CD4-positive, CD25-positive, alpha-beta regulatory T cell (primary cell): Measurements from ENCODE around the gene DNAJC5G. TPM values are rescaled to one million over a fixed set of nuclear protein-coding genes. Genes with fewer than 3 reads are reported as not detected.
"Not testable (repeated sequence)": the region's sequence is repeated elsewhere in the genome, so short reads cannot be mapped to it uniquely, and the experiment has no call there.

Source experiments
- ATAC-seq, 2 donors: fragments of 150-1000 bp; cut with Tn5 transposase; one replicate each; pipeline ENCODE4 v1.10.0; 2021; ENCODE audit warnings: low read depth in 2 of 2, moderate number of reproducible peaks in 2 of 2, moderate library complexity in 1 of 2
- DNase-seq, 3 donors: peaks; one replicate each; pipeline versions ENCODE4 v3.0.0 to v3.0.0-alpha.2; 2012 to 2022; ENCODE audit warnings: mixed read lengths in 1 of 3
- H3K27ac ChIP-seq: one replicate; pipeline ENCODE4 v1.7.0; 2013; ENCODE audit warnings: mild to moderate bottlenecking, low read length; ENCODE audit not compliant: insufficient read depth, poor library complexity, severe bottlenecking
- H3K27me3 ChIP-seq: one replicate; pipeline ENCODE4 v1.7.0; 2013; ENCODE audit warnings: low read length; ENCODE audit not compliant: control insufficient read depth, insufficient read depth
- H3K36me3 ChIP-seq: one replicate; pipeline ENCODE4 v1.7.0; 2013; ENCODE audit warnings: mild to moderate bottlenecking, low read length, moderate library complexity; ENCODE audit not compliant: control insufficient read depth, insufficient read depth
- H3K4me1 ChIP-seq: 2 replicates; pipeline ENCODE4 v1.7.0; 2013; ENCODE audit warnings: mild to moderate bottlenecking, low read length; ENCODE audit not compliant: insufficient read depth, control insufficient read depth, poor library complexity, severe bottlenecking
- H3K4me3 ChIP-seq: one replicate; pipeline ENCODE4 v1.7.0; 2013; ENCODE audit warnings: low read depth, mild to moderate bottlenecking, low read length, moderate library complexity
- H3K9me3 ChIP-seq, 2 experiments: 1 replicate in 1 of 2; 2 replicates in 1 of 2; pipeline ENCODE4 v1.7.0; 2013; ENCODE audit warnings: low read length in 2 of 2, mild to moderate bottlenecking in 1 of 2, moderate library complexity in 1 of 2; ENCODE audit not compliant: control insufficient read depth in 2 of 2
- H3K27ac Mint-ChIP-seq, 3 donors: one replicate each; pipeline ENCODE4 v1.8.0; 2020 to 2022; ENCODE audit warnings: mild to moderate bottlenecking in 3 of 3, mixed read lengths in 3 of 3, moderate library complexity in 2 of 3
- H3K27me3 Mint-ChIP-seq: one replicate; pipeline ENCODE4 v1.8.0; 2022; ENCODE audit warnings: mild to moderate bottlenecking, mixed read lengths
- H3K36me3 Mint-ChIP-seq: one replicate; pipeline ENCODE4 v1.8.0; 2020; ENCODE audit warnings: mixed read lengths
- H3K4me1 Mint-ChIP-seq, 4 donors: one replicate each; pipeline ENCODE4 v1.8.0; 2020 to 2022; ENCODE audit warnings: mixed read lengths in 4 of 4, mild to moderate bottlenecking in 1 of 4
- H3K4me3 Mint-ChIP-seq, 4 donors: one replicate each; pipeline ENCODE4 v1.8.0; 2020 to 2022; ENCODE audit warnings: mild to moderate bottlenecking in 4 of 4, mixed read lengths in 4 of 4, moderate library complexity in 3 of 4
- H3K9me3 Mint-ChIP-seq, 7 donors: one replicate each; pipeline ENCODE4 v1.8.0; 2020 to 2022; ENCODE audit warnings: mixed read lengths in 7 of 7, mild to moderate bottlenecking in 3 of 7, moderate library complexity in 2 of 7
- polyA plus RNA-seq, 4 donors: library from polyadenylated mRNA; unstranded; fragments of 300-500 nt; fragmentation: Illumina TruSeq; gene quantifications; one replicate each; pipeline ENCODE4 v1.2.3, GENCODE V29; 2021
- total RNA-seq: library from RNA; stranded (reverse); gene quantifications from one replicate; pipeline ENCODE4 v1.2.3, GENCODE V29; 2022

Gene DNAJC5G
- total and polyA plus RNA-seq, 5 donors from 2014 or later, result not detected

GRCh38 chr2:27263287-27264252 is 11.7 kb upstream of the DNAJC5G start:
- Mint-ChIP-seq H3K4me3 (peak overlapping the region; percentile 85 to 96 (median 91)), H3K4me1 (peaks cover 0 to 30% (median 13%) of the 10 kb centered on the region in 4 donors), H3K36me3 (peaks cover 3% of the 10 kb centered on the region), H3K27me3 (peaks cover 52% of the 10 kb centered on the region), H3K27ac (peak overlapping the region in 1 of 3 donors; percentile 85), H3K9me3 (peaks cover 0 to 3% (median 0%) of the 10 kb centered on the region in 7 donors)
- Histone ChIP-seq H3K4me1 (peaks cover 37% of the 10 kb centered on the region), H3K9me3 (no peaks in the 10 kb centered on the region), H3K27ac (no peak overlapping the region), H3K27me3 (peaks cover 36% of the 10 kb centered on the region), H3K4me3 (no peak overlapping the region), H3K36me3 (no peaks in the 10 kb centered on the region)
- peak in 1 of 3 donors; percentile 33 for DNase-seq
- no peak for ATAC-seq

- Histone ChIP-seq H3K27me3 (peaks cover 38% of the 10 kb centered on the region), H3K4me1 (peaks cover 37% of the 10 kb centered on the region), H3K9me3 (no peaks in the 10 kb centered on the region), H3K27ac (no peak overlapping the region), H3K36me3 (no peaks in the 10 kb centered on the region), H3K4me3 (no peak overlapping the region)
- peak overlapping the region; percentile 43 to 95 (median 86) for H3K4me3 Mint-ChIP-seq
- H3K27me3 Mint-ChIP-seq, result peaks cover 46% of the 10 kb centered on the region
- no peak overlapping the region for H3K27ac Mint-ChIP-seq
- peaks cover 3% of the 10 kb centered on the region for H3K36me3 Mint-ChIP-seq
- ATAC-seq, result peak; percentile 30 to 48
- H3K9me3 Mint-ChIP-seq, result peaks cover 0 to 3% (median 0%) of the 10 kb centered on the region in 7 donors
- peak in 1 of 3 donors; percentile 19 for DNase-seq
- H3K4me1 Mint-ChIP-seq, result peaks cover 0 to 30% (median 13%) of the 10 kb centered on the region in 4 donors
These were observed 10.9 kb upstream of the DNAJC5G start for GRCh38 chr2:27264253-27264752.

GRCh38 chr2:27264753-27265535 is 10.3 kb upstream of the DNAJC5G start:
- peaks cover 3% of the 10 kb centered on the region for H3K36me3 Mint-ChIP-seq
- Histone ChIP-seq H3K4me3 (no peak overlapping the region), H3K36me3 (no peaks in the 10 kb centered on the region), H3K9me3 (no peaks in the 10 kb centered on the region), H3K27ac (no peak overlapping the region), H3K27me3 (peaks cover 37% of the 10 kb centered on the region), H3K4me1 (peaks cover 37% of the 10 kb centered on the region)
- DNase-seq (peak; percentile 29 to 49 (median 42)), ATAC-seq (peak in 1 of 2 donors; percentile 52)
- H3K4me3 Mint-ChIP-seq, result peak overlapping the region; percentile 43 to 81 (median 76)
- peaks cover 0 to 3% (median 0%) of the 10 kb centered on the region in 7 donors for H3K9me3 Mint-ChIP-seq
- peaks cover 0 to 30% (median 13%) of the 10 kb centered on the region in 4 donors for H3K4me1 Mint-ChIP-seq
- H3K27ac Mint-ChIP-seq, result no peak overlapping the region
- H3K27me3 Mint-ChIP-seq, result peaks cover 46% of the 10 kb centered on the region

- Mint-ChIP-seq H3K27ac (no peak overlapping the region), H3K9me3 (peaks cover 0 to 2% (median 0%) of the 10 kb centered on the region in 7 donors), H3K36me3 (peaks cover 3% of the 10 kb centered on the region), H3K27me3 (peaks cover 46% of the 10 kb centered on the region), H3K4me3 (peak overlapping the region; percentile 59 to 81 (median 72)), H3K4me1 (peaks cover 0 to 30% (median 13%) of the 10 kb centered on the region in 4 donors)
- Histone ChIP-seq H3K4me3 (no peak overlapping the region), H3K4me1 (peaks cover 37% of the 10 kb centered on the region), H3K9me3 (no peaks in the 10 kb centered on the region), H3K36me3 (no peaks in the 10 kb centered on the region), H3K27me3 (peaks cover 37% of the 10 kb centered on the region), H3K27ac (no peak overlapping the region)
- DNase-seq, result no peak
- ATAC-seq, result no peak
These were observed 9.7 kb upstream of the DNAJC5G start for GRCh38 chr2:27265536-27265870.

- H3K4me1 Mint-ChIP-seq, result peaks cover 0 to 13% (median 9%) of the 10 kb centered on the region in 4 donors
- DNase-seq, H3K9me3 Mint-ChIP-seq, H3K36me3 Mint-ChIP-seq, ATAC-seq, H3K4me3 Mint-ChIP-seq, H3K4me3 ChIP-seq, H3K36me3 ChIP-seq, H3K27ac Mint-ChIP-seq, H3K27ac ChIP-seq, H3K9me3 ChIP-seq: not testable (repeated sequence)
- Histone ChIP-seq H3K27me3 (peaks cover 29% of the 10 kb centered on the region), H3K4me1 (peaks cover 20% of the 10 kb centered on the region)
- peaks cover 41% of the 10 kb centered on the region for H3K27me3 Mint-ChIP-seq
These were observed 6.9 kb upstream of the DNAJC5G start for GRCh38 chr2:27268296-27268695.

- ATAC-seq, result no peak
- no peaks in the 10 kb centered on the region for H3K9me3 Mint-ChIP-seq
- H3K27me3 Mint-ChIP-seq, result peaks cover 29% of the 10 kb centered on the region
- Histone ChIP-seq H3K4me1 (peaks cover 1% of the 10 kb centered on the region), H3K9me3 (no peaks in the 10 kb centered on the region), H3K4me3 (no peak overlapping the region), H3K36me3 (no peaks in the 10 kb centered on the region), H3K27me3 (peaks cover 26% of the 10 kb centered on the region), H3K27ac (no peak overlapping the region)
- no peaks in the 10 kb centered on the region for H3K36me3 Mint-ChIP-seq
- H3K27ac Mint-ChIP-seq, result no peak overlapping the region
- no peak for DNase-seq
- no peak overlapping the region for H3K4me3 Mint-ChIP-seq
- peaks cover 0 to 3% (median 0%) of the 10 kb centered on the region in 4 donors for H3K4me1 Mint-ChIP-seq
These were observed 5.1 kb upstream of the DNAJC5G start for GRCh38 chr2:27270131-27270530.

GRCh38 chr2:27270670-27271069 is 4.6 kb upstream of the DNAJC5G start:
- no peaks in the 10 kb centered on the region for H3K9me3 ChIP-seq
- ATAC-seq, result no peak
- H3K36me3 Mint-ChIP-seq, result no peaks in the 10 kb centered on the region
- H3K27me3 Mint-ChIP-seq, result peaks cover 29% of the 10 kb centered on the region
- no peaks in the 10 kb centered on the region for H3K4me1 ChIP-seq
- no peak overlapping the region for H3K4me3 ChIP-seq
- DNase-seq, result no peak
- no peak overlapping the region for H3K27ac Mint-ChIP-seq
- H3K4me1 Mint-ChIP-seq, result no peaks in the 10 kb centered on the region
- H3K4me3 Mint-ChIP-seq, result no peak overlapping the region
- peaks cover 22% of the 10 kb centered on the region for H3K27me3 ChIP-seq
- H3K27ac ChIP-seq, result no peak overlapping the region
- no peaks in the 10 kb centered on the region for H3K36me3 ChIP-seq
- no peaks in the 10 kb centered on the region for H3K9me3 Mint-ChIP-seq
